GM23338 (cell line): ENCODE measurements around the gene PPP2R3B. TPM values are rescaled to one million over a fixed set of nuclear protein-coding genes. Genes with fewer than 3 reads are reported as not detected.

Source experiments
- ATAC-seq: fragments of 200-7000 bp; cut with Tn5 transposase; 3 replicates; pipeline ENCODE4 v1.9.1; 2020
- DNase-seq: peaks from one replicate; pipeline ENCODE4 v3.0.0-alpha.2; 2015; ENCODE audit warnings: low spot score
- H2AFZ ChIP-seq: fragments of 200-600 bp; sonication (generic); 2 replicates; pipeline ENCODE4 v1.8.0; 2016; ENCODE audit warnings: antibody characterized with exemption, mild to moderate bottlenecking, moderate library complexity
- H3F3A ChIP-seq: fragments of 200-600 bp; sonication (generic); replicated peaks from 2 replicates; pipeline ENCODE4 v1.8.0; 2017; ENCODE audit warnings: antibody characterized with exemption, mixed run types, low read depth
- H3K27ac ChIP-seq: fragments of 200-600 bp; sonication (generic); 2 replicates; pipeline ENCODE4 v1.6.1; 2016; ENCODE audit warnings: low read depth
- H3K27me3 ChIP-seq: fragments of 200-600 bp; sonication (generic); 2 replicates; pipeline ENCODE4 v1.8.0; 2016; ENCODE audit warnings: mild to moderate bottlenecking, mixed run types, moderate library complexity; ENCODE audit not compliant: insufficient read depth
- H3K36me3 ChIP-seq: fragments of 200-600 bp; sonication (generic); 2 replicates; pipeline ENCODE4 v1.8.0; 2016; ENCODE audit warnings: mild to moderate bottlenecking; ENCODE audit not compliant: insufficient read depth
- H3K4me1 ChIP-seq: fragments of 200-600 bp; sonication (generic); 2 replicates; pipeline ENCODE4 v1.8.0; 2016; ENCODE audit warnings: mild to moderate bottlenecking, moderate library complexity; ENCODE audit not compliant: insufficient read depth
- H3K4me2 ChIP-seq: fragments of 200-600 bp; sonication (generic); 2 replicates; pipeline ENCODE4 v1.7.1; 2017; ENCODE audit warnings: mixed run types
- H3K4me3 ChIP-seq: fragments of 200-600 bp; sonication (generic); 2 replicates; pipeline ENCODE4 v1.6.1; 2016; ENCODE audit warnings: mixed run types
- H3K79me2 ChIP-seq: fragments of 200-600 bp; sonication (generic); replicated peaks from 2 replicates; pipeline ENCODE4 v1.8.0; 2017; ENCODE audit warnings: mild to moderate bottlenecking; ENCODE audit not compliant: insufficient read depth
- H3K9me2 ChIP-seq: fragments of 200-600 bp; sonication (generic); 2 replicates; pipeline ENCODE4 v1.8.0; 2017; ENCODE audit not compliant: insufficient read depth
- H4K20me1 ChIP-seq: fragments of 200-600 bp; sonication (generic); replicated peaks from 2 replicates; pipeline ENCODE4 v1.8.0; 2017; ENCODE audit warnings: mild to moderate bottlenecking; ENCODE audit not compliant: insufficient read depth
- H3K27ac Mint-ChIP-seq: 2 replicates; pipeline ENCODE4 v1.8.0; 2020; ENCODE audit warnings: inconsistent platforms, mild to moderate bottlenecking, moderate library complexity, mixed read lengths
- H3K27me3 Mint-ChIP-seq: 3 replicates; pipeline ENCODE4 v1.8.0; 2022; ENCODE audit warnings: low read depth, mild to moderate bottlenecking, moderate library complexity, mixed read lengths, inconsistent platforms; ENCODE audit not compliant: insufficient read depth, poor library complexity
- H3K36me3 Mint-ChIP-seq: 3 replicates; pipeline ENCODE4 v1.8.0; 2021; ENCODE audit warnings: low read depth, mild to moderate bottlenecking, inconsistent platforms, moderate library complexity, mixed read lengths
- H3K4me1 Mint-ChIP-seq: 3 replicates; pipeline ENCODE4 v1.8.0; 2020; ENCODE audit warnings: mild to moderate bottlenecking, inconsistent platforms, mixed read lengths
- H3K4me3 Mint-ChIP-seq: 3 replicates; pipeline ENCODE4 v1.8.0; 2021; ENCODE audit warnings: moderate library complexity, mild to moderate bottlenecking, inconsistent platforms, mixed read lengths
- H3K9me3 Mint-ChIP-seq: 3 replicates; pipeline ENCODE4 v1.8.0; 2020; ENCODE audit warnings: moderate library complexity, mild to moderate bottlenecking, inconsistent platforms, mixed read lengths
- CREB1 ChIP-seq: fragments of 250-450 bp; sonication (Bioruptor Pico); IDR thresholded peaks from 2 replicates; pipeline ENCODE4 v1.5.0; 2020; ENCODE audit warnings: low read depth, mild to moderate bottlenecking, moderate library complexity
- CTCF ChIP-seq, 2 experiments: fragments of 200-600 bp in 1 of 2; sonication (generic) in 1 of 2; conservative IDR thresholded peaks; 2 replicates each; pipeline versions ENCODE4 v1.5.1 to v1.6.1; 2016 to 2017; ENCODE audit warnings: antibody characterized with exemption in 2 of 2, low read depth in 2 of 2, mild to moderate bottlenecking in 2 of 2, moderate library complexity in 1 of 2
- EZH2phosphoT487 ChIP-seq: fragments of 200-600 bp; sonication (generic); IDR thresholded peaks from one replicate; pipeline ENCODE4 v1.8.1; 2018; ENCODE audit warnings: antibody characterized with exemption; ENCODE audit not compliant: unreplicated experiment
- JUNB ChIP-seq: IDR thresholded peaks from one replicate; pipeline ENCODE4 v1.6.1; 2016; ENCODE audit warnings: antibody characterized with exemption; ENCODE audit not compliant: unreplicated experiment
- NANOG ChIP-seq: IDR thresholded peaks from 2 replicates; pipeline ENCODE4 v1.6.1; 2016; ENCODE audit warnings: antibody characterized with exemption, borderline replicate concordance
- POLR2AphosphoS5 ChIP-seq: IDR thresholded peaks from 2 replicates; pipeline ENCODE4 v1.6.1; 2016; ENCODE audit warnings: antibody characterized with exemption, low read depth
- REST ChIP-seq: IDR thresholded peaks from one replicate; pipeline ENCODE4 v1.6.1; 2018; ENCODE audit warnings: antibody characterized with exemption; ENCODE audit not compliant: unreplicated experiment
- STAT1 ChIP-seq: IDR thresholded peaks from one replicate; pipeline ENCODE4 v1.6.1; 2016; ENCODE audit warnings: antibody characterized with exemption; ENCODE audit not compliant: unreplicated experiment
- ZNF114 ChIP-seq: fragments of 250-450 bp; sonication (Bioruptor Pico); IDR thresholded peaks from 2 replicates; pipeline ENCODE4 v1.5.0; 2020; ENCODE audit warnings: mild to moderate bottlenecking, moderate library complexity
- ZNF331 ChIP-seq: fragments of 250-450 bp; sonication (Bioruptor Pico); IDR thresholded peaks from 2 replicates; pipeline ENCODE4 v1.5.0; 2020; ENCODE audit warnings: low read depth, mild to moderate bottlenecking, moderate library complexity
- ZNF462 ChIP-seq: fragments of 250-450 bp; sonication (Bioruptor Pico); IDR thresholded peaks from 2 replicates; pipeline ENCODE4 v1.5.0; 2020; ENCODE audit warnings: mild to moderate bottlenecking, moderate library complexity
- polyA plus RNA-seq: library from polyadenylated mRNA; unstranded; fragments of >200 nt; fragmentation: Nextera tagmentation; extraction: Ambion mirVana; gene quantifications from 2 replicates; pipeline ENCODE4 v1.2.1, GENCODE V29; 2016
- total RNA-seq: library from RNA; depleted of rRNA; stranded (reverse); fragments of >200 nt; shearing (Covaris generic); gene quantifications from 2 replicates; pipeline ENCODE4 v1.2.3, GENCODE V29; 2014

PPP2R3B gene
- total and polyA plus RNA-seq, 2 experiments from 2014 or later, result 50.1 to 104 TPM

GRCh38 chrX:331151-331824 is 55.4 kb downstream of the PPP2R3B start (continued):
- TF ChIP-seq CREB1 (CRISPR knock-in tag) (no peak), EZH2phosphoT487 (no peak), ZNF331 (CRISPR knock-in tag) (no peak), POLR2AphosphoS5 (no peak; the same call in 1 of the 2 replicates), CTCF (conservative IDR thresholded peaks at IDR 0.05; ENCODE audit: low read depth in 2 of 2) (no peak), STAT1 (no peak), ZNF114 (no peak), NANOG (no peak), JUNB (no peak)

GRCh38 chrX:330726-331150 is 56.0 kb downstream of the PPP2R3B start:
- no peak overlapping the region for H3K27ac ChIP-seq
- no peaks in the 10 kb centered on the region for H3K4me1 ChIP-seq
- peaks cover 12% of the 10 kb centered on the region; the same call in 2 of the 3 replicates for H3K36me3 Mint-ChIP-seq
- peaks cover 3% of the 10 kb centered on the region; the same call in 1 of the 2 replicates for H3F3A ChIP-seq
- peaks cover 22% of the 10 kb centered on the region; the same call in 2 of the 3 replicates for H3K9me3 Mint-ChIP-seq
- peaks cover 32% of the 10 kb centered on the region for H3K27me3 Mint-ChIP-seq
- peak overlapping the region; percentile 87 for H3K4me2 ChIP-seq
- no peak overlapping the region for H3K4me3 Mint-ChIP-seq
- no peaks in the 10 kb centered on the region for H3K36me3 ChIP-seq
- DNase-seq (no peak), ATAC-seq (peak; percentile 5)
- H3K4me1 Mint-ChIP-seq, result no peaks in the 10 kb centered on the region
- no peaks in the 10 kb centered on the region for H4K20me1 ChIP-seq
- H3K4me3 ChIP-seq, result peak overlapping the region; percentile 56
- H3K9me2 ChIP-seq, result no peaks in the 10 kb centered on the region
- no peak overlapping the region for H3K27ac Mint-ChIP-seq
- H3K27me3 ChIP-seq, result 0 out of 2 replicates have a peak, but pooled peaks cover 2% of the 10 kb centered on the region
- H3K79me2 ChIP-seq, result no peaks in the 10 kb centered on the region
- no peak overlapping the region for H2AFZ ChIP-seq
- TF ChIP-seq REST (no peak), ZNF462 (CRISPR knock-in tag) (no peak), POLR2AphosphoS5 (no peak), ZNF331 (CRISPR knock-in tag) (no peak), CTCF (conservative IDR thresholded peaks at IDR 0.05; ENCODE audit: low read depth in 2 of 2) (no peak)
